ENCODE data around the gene ANKLE2. TPM values are rescaled to one million over a fixed set of nuclear protein-coding genes. Genes with fewer than 3 reads are reported as not detected.

Gene ANKLE2
- total RNA-seq, 1 donor from 2014 or later: 59.1 TPM

DNA sequence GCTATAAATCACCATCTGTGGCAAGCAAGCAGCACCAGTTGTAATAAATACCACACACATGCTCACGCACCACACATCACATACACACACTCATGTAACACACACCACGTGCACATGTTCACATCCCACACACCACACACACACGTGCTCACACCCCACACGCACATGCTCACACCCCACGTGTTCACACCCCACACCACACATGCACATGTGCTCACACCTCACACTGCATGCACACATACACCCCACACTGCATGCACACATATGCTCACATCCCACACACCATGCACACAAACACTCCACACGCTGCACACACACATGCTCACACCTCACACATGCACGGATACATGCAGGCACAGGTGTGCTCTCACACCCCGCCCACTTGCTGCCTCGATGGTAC lies 22.9 kb upstream of the ANKLE2 start:
- H3K4me3 Mint-ChIP-seq: no peak overlapping the region
- no peak overlapping the region for H3K9ac ChIP-seq
- no peaks in the 10 kb centered on the region for H3K9me3 Mint-ChIP-seq
- no peaks in the 10 kb centered on the region for H3K27me3 ChIP-seq
- no peak overlapping the region for H3K27ac Mint-ChIP-seq
- no peak overlapping the region for H2AFZ ChIP-seq (replicated peaks)
- peaks cover 53% of the 10 kb centered on the region for H3K36me3 Mint-ChIP-seq
- no peaks in the 10 kb centered on the region for H3K79me2 ChIP-seq (ENCODE audit: low read depth)
- no peaks in the 10 kb centered on the region for H3K9me3 ChIP-seq (ENCODE audit: low read depth)
- no peaks in the 10 kb centered on the region for H3K36me3 ChIP-seq
- TF ChIP-seq EZH2phosphoT487 (IDR thresholded peaks at IDR 0.05) (no peak), EZH2 (IDR thresholded peaks at IDR 0.05) (no peak)
- TF ChIP-seq, protein P1, sequence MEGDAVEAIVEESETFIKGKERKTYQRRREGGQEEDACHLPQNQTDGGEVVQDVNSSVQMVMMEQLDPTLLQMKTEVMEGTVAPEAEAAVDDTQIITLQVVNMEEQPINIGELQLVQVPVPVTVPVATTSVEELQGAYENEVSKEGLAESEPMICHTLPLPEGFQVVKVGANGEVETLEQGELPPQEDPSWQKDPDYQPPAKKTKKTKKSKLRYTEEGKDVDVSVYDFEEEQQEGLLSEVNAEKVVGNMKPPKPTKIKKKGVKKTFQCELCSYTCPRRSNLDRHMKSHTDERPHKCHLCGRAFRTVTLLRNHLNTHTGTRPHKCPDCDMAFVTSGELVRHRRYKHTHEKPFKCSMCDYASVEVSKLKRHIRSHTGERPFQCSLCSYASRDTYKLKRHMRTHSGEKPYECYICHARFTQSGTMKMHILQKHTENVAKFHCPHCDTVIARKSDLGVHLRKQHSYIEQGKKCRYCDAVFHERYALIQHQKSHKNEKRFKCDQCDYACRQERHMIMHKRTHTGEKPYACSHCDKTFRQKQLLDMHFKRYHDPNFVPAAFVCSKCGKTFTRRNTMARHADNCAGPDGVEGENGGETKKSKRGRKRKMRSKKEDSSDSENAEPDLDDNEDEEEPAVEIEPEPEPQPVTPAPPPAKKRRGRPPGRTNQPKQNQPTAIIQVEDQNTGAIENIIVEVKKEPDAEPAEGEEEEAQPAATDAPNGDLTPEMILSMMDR (IDR thresholded peaks at IDR 0.05): no peak
- H4K20me1 ChIP-seq (ENCODE audit: low read depth): no peaks in the 10 kb centered on the region
- no peak overlapping the region for H3K4me3 ChIP-seq
- peaks cover 7% of the 10 kb centered on the region for H3K27me3 Mint-ChIP-seq (ENCODE audit: insufficient read depth, low read depth)
- H3K27ac ChIP-seq: no peak overlapping the region
- no peak overlapping the region for H3K4me2 ChIP-seq
- no peaks in the 10 kb centered on the region for H3F3A ChIP-seq (ENCODE audit: low read depth)
- no peaks in the 10 kb centered on the region for H3K4me1 ChIP-seq
- no peaks in the 10 kb centered on the region for H3K4me1 Mint-ChIP-seq
- no peak for DNase-seq (ENCODE audit: low spot score)

- no peak for TF ChIP-seq EZH2 (IDR thresholded peaks at IDR 0.05)
- TF ChIP-seq, protein P1 (IDR thresholded peaks at IDR 0.05): no peak
- no peak for TF ChIP-seq EZH2phosphoT487 (IDR thresholded peaks at IDR 0.05)
- H2AFZ ChIP-seq (replicated peaks): no peak overlapping the region
- H3K4me2 ChIP-seq: no peak overlapping the region
- Mint-ChIP-seq H3K27ac (no peak overlapping the region), H3K36me3 (peaks cover 50% of the 10 kb centered on the region), H3K27me3 (ENCODE audit: insufficient read depth, low read depth) (peaks cover 7% of the 10 kb centered on the region), H3K9me3 (no peaks in the 10 kb centered on the region), H3K4me3 (no peak overlapping the region), H3K4me1 (no peaks in the 10 kb centered on the region)
- H3K36me3 ChIP-seq: no peaks in the 10 kb centered on the region
- H3K79me2 ChIP-seq (ENCODE audit: low read depth): no peaks in the 10 kb centered on the region
- DNase-seq (ENCODE audit: low spot score): no peak
- H3K27ac ChIP-seq: no peak overlapping the region
- H3K9me3 ChIP-seq (ENCODE audit: low read depth): no peaks in the 10 kb centered on the region
- no peaks in the 10 kb centered on the region for H3K27me3 ChIP-seq
- no peaks in the 10 kb centered on the region for H3F3A ChIP-seq (ENCODE audit: low read depth)
- H3K4me1 ChIP-seq: no peaks in the 10 kb centered on the region
- no peaks in the 10 kb centered on the region for H4K20me1 ChIP-seq (ENCODE audit: low read depth)
- H3K4me3 ChIP-seq: no peak overlapping the region
- no peak overlapping the region for H3K9ac ChIP-seq
These were observed 22.4 kb upstream of the ANKLE2 start for GRCh38 chr12:132783917-132784531.

DNA sequence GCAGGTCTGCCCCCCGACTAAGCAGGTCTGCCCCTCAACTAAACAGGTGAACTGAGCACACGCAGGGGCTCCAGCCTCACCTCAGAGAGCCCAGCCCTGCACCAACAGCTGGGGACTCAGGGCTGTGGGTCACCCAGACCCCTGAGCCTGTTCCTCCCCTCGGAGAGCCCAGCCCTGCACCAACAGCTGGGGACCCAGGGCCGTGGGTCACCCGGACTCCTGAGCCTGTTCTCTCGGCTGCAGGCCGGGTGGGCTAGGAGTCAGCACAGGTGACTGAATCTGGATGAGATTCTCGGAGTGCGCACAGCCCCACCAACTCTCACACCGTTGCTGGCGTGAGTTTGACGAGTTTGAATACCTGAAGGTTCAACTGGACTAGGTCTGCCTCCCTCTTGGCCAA lies 20.3 kb upstream of the ANKLE2 start:
- Histone ChIP-seq H3F3A (ENCODE audit: low read depth) (no peaks in the 10 kb centered on the region), H4K20me1 (ENCODE audit: low read depth) (no peaks in the 10 kb centered on the region), H3K36me3 (no peaks in the 10 kb centered on the region), H3K4me2 (no peak overlapping the region), H2AFZ (replicated peaks) (no peak overlapping the region), H3K27me3 (no peaks in the 10 kb centered on the region), H3K27ac (no peak overlapping the region), H3K9ac (no peak overlapping the region), H3K4me3 (no peak overlapping the region), H3K79me2 (ENCODE audit: low read depth) (no peaks in the 10 kb centered on the region), H3K4me1 (no peaks in the 10 kb centered on the region), H3K9me3 (ENCODE audit: low read depth) (no peaks in the 10 kb centered on the region)
- peaks cover 38% of the 10 kb centered on the region for H3K36me3 Mint-ChIP-seq
- TF ChIP-seq EZH2phosphoT487 (IDR thresholded peaks at IDR 0.05) (no peak), EZH2 (IDR thresholded peaks at IDR 0.05) (no peak)
- TF ChIP-seq, protein P1 (IDR thresholded peaks at IDR 0.05): no peak
- H3K27ac Mint-ChIP-seq: no peak overlapping the region
- H3K4me3 Mint-ChIP-seq: no peak overlapping the region
- H3K27me3 Mint-ChIP-seq (ENCODE audit: insufficient read depth, low read depth): peaks cover 7% of the 10 kb centered on the region
- no peaks in the 10 kb centered on the region for H3K4me1 Mint-ChIP-seq
- no peak for DNase-seq (ENCODE audit: low spot score)
- no peaks in the 10 kb centered on the region for H3K9me3 Mint-ChIP-seq
